Kidney (tissue), 14 donors: ENCODE measurements around the gene HGF. TPM values are rescaled to one million over a fixed set of nuclear protein-coding genes. Genes with fewer than 3 reads are reported as not detected.

Experiments
- DNase-seq, 5 donors: peaks; one replicate each; pipeline ENCODE4 v3.0.0-alpha.2; 2013 to 2020
- FAIRE-seq: peaks from 2 replicates; lab custom pipeline; 2012; peaks lifted over from hg19 to GRCh38; lab: Jason Lieb, UNC
- H3K27ac ChIP-seq, 2 donors: one replicate each; pipeline ENCODE4 v1.7.0; 2013; ENCODE audit warnings: low read depth in 2 of 2, low read length in 2 of 2, inconsistent platforms in 1 of 2
- H3K27me3 ChIP-seq: one replicate; pipeline ENCODE4 v1.7.1; 2013; ENCODE audit warnings: low read length, inconsistent platforms; ENCODE audit not compliant: control insufficient read depth, insufficient read depth
- H3K36me3 ChIP-seq, 3 donors: one replicate each; pipeline versions ENCODE4 v1.7.0 to v1.7.1; 2013; ENCODE audit warnings: low read length in 3 of 3, control low read depth in 1 of 3, inconsistent platforms in 1 of 3; ENCODE audit not compliant: insufficient read depth in 3 of 3, control insufficient read depth in 2 of 3
- H3K4me1 ChIP-seq, 3 donors: one replicate each; pipeline versions ENCODE4 v1.7.0 to v1.7.1; 2013; ENCODE audit warnings: low read length in 3 of 3, inconsistent platforms in 1 of 3, low read depth in 1 of 3; ENCODE audit not compliant: control insufficient read depth in 2 of 3, insufficient read depth in 2 of 3
- H3K4me3 ChIP-seq, 3 donors: one replicate each; pipeline versions ENCODE4 v1.7.0 to v1.8.1; 2013; ENCODE audit warnings: low read length in 3 of 3, control low read depth in 1 of 3, inconsistent platforms in 1 of 3
- H3K9ac ChIP-seq, 3 donors: one replicate each; pipeline versions ENCODE4 v1.7.0 to v1.7.1; 2013; ENCODE audit warnings: low read length in 3 of 3, control low read depth in 1 of 3, inconsistent platforms in 1 of 3
- H3K9me3 ChIP-seq, 3 donors: one replicate each; pipeline versions ENCODE4 v1.7.0 to v1.7.1; 2013; ENCODE audit warnings: low read length in 3 of 3, control low read depth in 1 of 3, inconsistent platforms in 1 of 3; ENCODE audit not compliant: control insufficient read depth in 2 of 3, insufficient read depth in 1 of 3
- CTCF ChIP-seq: IDR thresholded peaks from 3 replicates; pipeline ENCODE4 v1.5.1; 2012; ENCODE audit warnings: mild to moderate bottlenecking, moderate library complexity, borderline replicate concordance; ENCODE audit not compliant: insufficient read depth; ENCODE audit errors: extremely low read depth
- intact Hi-C: fragments of 100-400 bp; cut with DNase I; formaldehyde crosslinking; loops from one replicate; pipeline ENCODE4 v1.11.1; 2022
- polyA plus RNA-seq: library from polyadenylated mRNA; stranded (reverse); fragments of 350-450 nt; fragmentation: Illumina TruSeq; extraction: RNeasy Lipid Tissue Mini Kit (QIAGEN cat#74804); gene quantifications from one replicate; pipeline ENCODE4 v1.2.3, GENCODE V29; 2014; ENCODE audit warnings: low read depth, low replicate concordance; ENCODE audit not compliant: insufficient read depth
- total RNA-seq: library from RNA; stranded (reverse); fragmentation: NEBNext Ultra II Directional; extraction: Animal tissue kit (Norgen Biotek cat#: 25700); gene quantifications from one replicate; pipeline ENCODE4 v1.2.1, GENCODE V29; 2021
- donor health status: control.
- donor health status: control.
- donor health status: control.
- donor health status: control.
- donor health status: control.
- donor health status: DM: yes; HTN: yes; CAD: no.
- donor health status: Normal renal cell carcinoma (clear cell type).

Gene HGF
- total and polyA plus RNA-seq, 2 donors from 2014 or later, result 2.6 to 23.8 TPM

DNA sequence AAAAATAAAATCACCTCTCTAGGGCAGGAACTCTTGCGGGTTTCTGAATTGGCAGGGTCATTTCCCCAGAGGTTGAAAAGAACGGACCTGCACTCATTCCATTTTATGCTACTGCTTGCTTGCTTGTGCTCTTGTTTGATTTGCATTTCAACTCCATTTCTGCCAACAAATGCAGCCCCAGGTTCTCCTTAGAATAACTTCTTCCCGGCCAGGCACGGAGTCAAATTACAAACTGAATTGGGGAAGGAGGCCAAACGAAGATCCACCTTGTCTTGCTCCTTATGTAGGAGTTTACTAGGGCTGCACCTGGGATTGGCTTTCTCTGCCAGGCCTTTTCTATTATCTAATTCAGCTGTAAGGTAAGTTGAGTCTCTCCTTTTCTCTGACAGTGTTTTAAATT is 79.6 kb downstream of the HGF start:
- DNase-seq, result peak in 3 of 5 donors; percentile 14 to 36 (median 19)
- no peak for FAIRE-seq
- H3K9ac ChIP-seq, result no peak overlapping the region
- no peaks in the 10 kb centered on the region for H3K9me3 ChIP-seq
- intact Hi-C loops, result no loop called here
- H3K4me1 ChIP-seq, result no peaks in the 10 kb centered on the region
- no peak for TF ChIP-seq CTCF
- H3K27me3 ChIP-seq, result no peaks in the 10 kb centered on the region
- H3K36me3 ChIP-seq, result no peaks in the 10 kb centered on the region
- H3K4me3 ChIP-seq, result no peak overlapping the region
- H3K27ac ChIP-seq, result no peak overlapping the region

- no peak overlapping the region for H3K9ac ChIP-seq
- no peaks in the 10 kb centered on the region for H3K9me3 ChIP-seq
- H3K36me3 ChIP-seq, result no peaks in the 10 kb centered on the region
- no peak overlapping the region for H3K4me3 ChIP-seq
- no peak overlapping the region for H3K27ac ChIP-seq
- DNase-seq, result no peak
- FAIRE-seq, result no peak
- no peaks in the 10 kb centered on the region for H3K27me3 ChIP-seq
- intact Hi-C loops, result no loop called here
- TF ChIP-seq CTCF, result no peak
- no peaks in the 10 kb centered on the region for H3K4me1 ChIP-seq
These were observed 81.0 kb downstream of the HGF start for GRCh38 chr7:81688622-81689411.

GRCh38 chr7:81687062-81687461 is 82.8 kb downstream of the HGF start:
- H3K9ac ChIP-seq, result no peak overlapping the region
- H3K27me3 ChIP-seq, result no peaks in the 10 kb centered on the region
- H3K4me1 ChIP-seq, result no peaks in the 10 kb centered on the region
- H3K9me3 ChIP-seq, result no peaks in the 10 kb centered on the region
- intact Hi-C loops, result no loop called here
- H3K27ac ChIP-seq, result no peak overlapping the region
- H3K4me3 ChIP-seq, result no peak overlapping the region
- no peak for TF ChIP-seq CTCF
- no peaks in the 10 kb centered on the region for H3K36me3 ChIP-seq
- no peak for DNase-seq
- FAIRE-seq, result peak; percentile 89
